ENCODE measurements around the gene LMBRD1. TPM values are rescaled to one million over a fixed set of nuclear protein-coding genes. Genes with fewer than 3 reads are reported as not detected.

LMBRD1 gene
- total RNA-seq, 1 experiment from 2014 or later, result 11.3 TPM

GRCh38 chr6:69735027-69735426 lies 61.8 kb downstream of the LMBRD1 start:
- Histone ChIP-seq H3K27me3 (ENCODE audit: control insufficient read depth, insufficient read depth, low read length) (no peaks in the 10 kb centered on the region), H3K36me3 (replicated peaks; ENCODE audit: control insufficient read depth, insufficient read depth, low read length) (no peaks in the 10 kb centered on the region), H3K4me3 (ENCODE audit: insufficient read depth, low read depth, low read length) (no peak overlapping the region)
- no peak for DNase-seq

GRCh38 chr6:69732640-69733039 lies 64.2 kb downstream of the LMBRD1 start:
- DNase-seq, result no peak
- H3K36me3 ChIP-seq (replicated peaks; ENCODE audit: control insufficient read depth, insufficient read depth, low read length), result no peaks in the 10 kb centered on the region

GRCh38 chr6:69732045-69732444 lies 64.8 kb downstream of the LMBRD1 start:
- Histone ChIP-seq H3K36me3 (replicated peaks; ENCODE audit: control insufficient read depth, insufficient read depth, low read length) (no peaks in the 10 kb centered on the region), H3K4me3 (ENCODE audit: insufficient read depth, low read depth, low read length) (no peak overlapping the region), H3K27me3 (ENCODE audit: control insufficient read depth, insufficient read depth, low read length) (no peaks in the 10 kb centered on the region)
- no peak for DNase-seq

More at GRCh38 chr6:69732640-69733039, 64.2 kb downstream of the LMBRD1 start:
- Histone ChIP-seq H3K4me3 (ENCODE audit: insufficient read depth, low read depth, low read length) (no peak overlapping the region), H3K27me3 (ENCODE audit: control insufficient read depth, insufficient read depth, low read length) (no peaks in the 10 kb centered on the region)

- Histone ChIP-seq H3K4me3 (ENCODE audit: insufficient read depth, low read depth, low read length) (no peak overlapping the region), H3K36me3 (replicated peaks; ENCODE audit: control insufficient read depth, insufficient read depth, low read length) (no peaks in the 10 kb centered on the region), H3K27me3 (ENCODE audit: control insufficient read depth, insufficient read depth, low read length) (no peaks in the 10 kb centered on the region)
- DNase-seq, result no peak
Measured at GRCh38 chr6:69729870-69730449, 66.8 kb downstream of the LMBRD1 start.

GRCh38 chr6:69722683-69723082 lies 74.1 kb downstream of the LMBRD1 start:
- H3K4me3 ChIP-seq (ENCODE audit: insufficient read depth, low read depth, low read length), result no peak overlapping the region
- H3K27me3 ChIP-seq (ENCODE audit: control insufficient read depth, insufficient read depth, low read length), result no peaks in the 10 kb centered on the region; the same call in 1 of the 2 replicates
- no peaks in the 10 kb centered on the region for H3K36me3 ChIP-seq (replicated peaks; ENCODE audit: control insufficient read depth, insufficient read depth, low read length)
- DNase-seq, result no peak

- no peak overlapping the region for H3K4me3 ChIP-seq (ENCODE audit: insufficient read depth, low read depth, low read length)
- no peak for DNase-seq
- H3K36me3 ChIP-seq (replicated peaks; ENCODE audit: control insufficient read depth, insufficient read depth, low read length), result no peaks in the 10 kb centered on the region
- H3K27me3 ChIP-seq (ENCODE audit: control insufficient read depth, insufficient read depth, low read length), result no peaks in the 10 kb centered on the region; the same call in 1 of the 2 replicates
Measured at GRCh38 chr6:69719602-69720193, 77.1 kb downstream of the LMBRD1 start.

- Histone ChIP-seq H3K27me3 (ENCODE audit: control insufficient read depth, insufficient read depth, low read length) (no peaks in the 10 kb centered on the region), H3K4me3 (ENCODE audit: insufficient read depth, low read depth, low read length) (no peak overlapping the region), H3K36me3 (replicated peaks; ENCODE audit: control insufficient read depth, insufficient read depth, low read length) (no peaks in the 10 kb centered on the region)
- no peak for DNase-seq
Measured at GRCh38 chr6:69706724-69707123, 90.1 kb downstream of the LMBRD1 start.

GRCh38 chr6:69705954-69706353 lies 90.9 kb downstream of the LMBRD1 start:
- Histone ChIP-seq H3K27me3 (ENCODE audit: control insufficient read depth, insufficient read depth, low read length) (no peaks in the 10 kb centered on the region), H3K36me3 (replicated peaks; ENCODE audit: control insufficient read depth, insufficient read depth, low read length) (no peaks in the 10 kb centered on the region), H3K4me3 (ENCODE audit: insufficient read depth, low read depth, low read length) (no peak overlapping the region)
- no peak for DNase-seq

- DNase-seq, result no peak
- Histone ChIP-seq H3K36me3 (replicated peaks; ENCODE audit: control insufficient read depth, insufficient read depth, low read length) (no peaks in the 10 kb centered on the region), H3K4me3 (ENCODE audit: insufficient read depth, low read depth, low read length) (no peak overlapping the region), H3K27me3 (ENCODE audit: control insufficient read depth, insufficient read depth, low read length) (no peaks in the 10 kb centered on the region)
Measured at GRCh38 chr6:69704916-69705315, 91.9 kb downstream of the LMBRD1 start.

GRCh38 chr6:69699655-69700054 lies 97.2 kb downstream of the LMBRD1 start:
- Histone ChIP-seq H3K36me3 (replicated peaks; ENCODE audit: control insufficient read depth, insufficient read depth, low read length) (no peaks in the 10 kb centered on the region), H3K4me3 (ENCODE audit: insufficient read depth, low read depth, low read length) (no peak overlapping the region), H3K27me3 (ENCODE audit: control insufficient read depth, insufficient read depth, low read length) (no peaks in the 10 kb centered on the region)
- DNase-seq, result no peak

GRCh38 chr6:69696273-69696672 lies 100.5 kb downstream of the LMBRD1 start:
- no peaks in the 10 kb centered on the region for H3K27me3 ChIP-seq (ENCODE audit: control insufficient read depth, insufficient read depth, low read length)
- DNase-seq, result no peak
- H3K36me3 ChIP-seq (replicated peaks; ENCODE audit: control insufficient read depth, insufficient read depth, low read length), result no peaks in the 10 kb centered on the region
- no peak overlapping the region for H3K4me3 ChIP-seq (ENCODE audit: insufficient read depth, low read depth, low read length)

- Histone ChIP-seq H3K27me3 (ENCODE audit: control insufficient read depth, insufficient read depth, low read length) (no peaks in the 10 kb centered on the region), H3K36me3 (replicated peaks; ENCODE audit: control insufficient read depth, insufficient read depth, low read length) (no peaks in the 10 kb centered on the region), H3K4me3 (ENCODE audit: insufficient read depth, low read depth, low read length) (no peak overlapping the region)
- DNase-seq, result no peak
Measured at GRCh38 chr6:69693762-69694161, 103.0 kb downstream of the LMBRD1 start.

GRCh38 chr6:69690986-69691385 lies 105.8 kb downstream of the LMBRD1 start:
- no peaks in the 10 kb centered on the region for H3K27me3 ChIP-seq (ENCODE audit: control insufficient read depth, insufficient read depth, low read length)
- no peak for DNase-seq
- H3K4me3 ChIP-seq (ENCODE audit: insufficient read depth, low read depth, low read length), result no peak overlapping the region
- no peaks in the 10 kb centered on the region for H3K36me3 ChIP-seq (replicated peaks; ENCODE audit: control insufficient read depth, insufficient read depth, low read length)

GRCh38 chr6:69680302-69680701 lies 116.5 kb downstream of the LMBRD1 start:
- Histone ChIP-seq H3K4me3 (ENCODE audit: insufficient read depth, low read depth, low read length) (no peak overlapping the region), H3K27me3 (ENCODE audit: control insufficient read depth, insufficient read depth, low read length) (no peaks in the 10 kb centered on the region), H3K36me3 (replicated peaks; ENCODE audit: control insufficient read depth, insufficient read depth, low read length) (no peaks in the 10 kb centered on the region)
- DNase-seq, result no peak

- DNase-seq, result no peak
- H3K27me3 ChIP-seq (ENCODE audit: control insufficient read depth, insufficient read depth, low read length), result no peaks in the 10 kb centered on the region
- H3K36me3 ChIP-seq (replicated peaks; ENCODE audit: control insufficient read depth, insufficient read depth, low read length), result no peaks in the 10 kb centered on the region; the same call in 1 of the 2 replicates
- H3K4me3 ChIP-seq (ENCODE audit: insufficient read depth, low read depth, low read length), result no peak overlapping the region
Measured at GRCh38 chr6:69673298-69673697, 123.5 kb downstream of the LMBRD1 start.
